B cell (primary cell): Measurements from ENCODE around the gene PPP1R2B. TPM values are rescaled to one million over a fixed set of nuclear protein-coding genes. Genes with fewer than 3 reads are reported as not detected.

ENCODE experiments used
- ATAC-seq: fragments of 200-7000 bp; cut with Tn5 transposase; one replicate; pipeline ENCODE4 v1.10.0; 2021; ENCODE audit warnings: low read depth, mild to moderate bottlenecking, moderate number of reproducible peaks, moderate library complexity
- CTCF ChIA-PET: fragments of 350-600 bp; sonication (Branson Sonifier 250); formaldehyde crosslinking; loops from one replicate; lab custom pipeline; 2021; ENCODE audit warnings: antibody characterized with exemption, inconsistent platforms; lab: Charles Lee
- POLR2A ChIA-PET: fragments of 350-600 bp; sonication (Branson Sonifier 250); formaldehyde crosslinking; loops from one replicate; lab custom pipeline; 2021; ENCODE audit warnings: antibody characterized with exemption; lab: Charles Lee
- DNase-seq: peaks from one replicate; pipeline ENCODE4 v3.0.0; 2013
- H2AFZ ChIP-seq: 2 replicates; pipeline ENCODE4 v1.6.1; 2012; ENCODE audit warnings: mild to moderate bottlenecking, low read depth, low read length; ENCODE audit not compliant: insufficient read depth, poor library complexity, severe bottlenecking
- H3K27ac ChIP-seq, 2 donors: 1 replicate in 1 of 2; 2 replicates in 1 of 2; pipeline ENCODE4 v1.5.1; 2012 to 2013; ENCODE audit warnings: low read length in 2 of 2, mild to moderate bottlenecking in 2 of 2, moderate library complexity in 1 of 2
- H3K27me3 ChIP-seq, 4 experiments: fragments of 200-600 bp in 1 of 4; sonication (generic) in 1 of 4; replicated peaks in 1 of 4; 1 replicate in 2 of 4; 2 replicates in 2 of 4; pipeline versions ENCODE4 v1.6.1 to v1.7.0; 2013 to 2016; ENCODE audit warnings: low read length in 3 of 4, mild to moderate bottlenecking in 2 of 4, mixed read lengths in 1 of 4, moderate library complexity in 1 of 4; ENCODE audit not compliant: insufficient read depth in 4 of 4, control insufficient read depth in 3 of 4; ENCODE audit errors: control extremely low read depth in 1 of 4
- H3K36me3 ChIP-seq, 2 experiments: replicated peaks in 1 of 2; 1 replicate in 1 of 2; 2 replicates in 1 of 2; pipeline versions ENCODE4 v1.6.1 to v1.7.1; 2013; ENCODE audit warnings: low read length in 1 of 2; ENCODE audit not compliant: insufficient read depth in 2 of 2, control insufficient read depth in 1 of 2; ENCODE audit errors: control extremely low read depth in 1 of 2, extremely low read depth in 1 of 2
- H3K4me1 ChIP-seq, 2 donors: fragments of 200-600 bp in 1 of 2; sonication (generic) in 1 of 2; 1 replicate in 1 of 2; 2 replicates in 1 of 2; pipeline versions ENCODE4 v1.5.1 to v1.6.1; 2013 to 2017; ENCODE audit warnings: low read length in 2 of 2; ENCODE audit not compliant: control insufficient read depth in 2 of 2, insufficient read depth in 2 of 2
- H3K4me2 ChIP-seq: replicated peaks from 2 replicates; pipeline ENCODE3; 2012; ENCODE audit warnings: mild to moderate bottlenecking, low read depth, low read length; ENCODE audit not compliant: poor library complexity, severe bottlenecking
- H3K4me3 ChIP-seq, 5 experiments: fragments of 200-600 bp in 1 of 5; sonication (generic) in 1 of 5; 1 replicate in 3 of 5; 2 replicates in 2 of 5; pipeline versions ENCODE4 v1.5.1 to v1.7.0; 2011 to 2016; ENCODE audit warnings: low read length in 4 of 5, mild to moderate bottlenecking in 4 of 5, low read depth in 2 of 5, control low read depth in 1 of 5, moderate library complexity in 1 of 5; ENCODE audit not compliant: insufficient read depth in 1 of 5; ENCODE audit errors: control extremely low read depth in 1 of 5, extremely low read depth in 1 of 5
- H3K79me2 ChIP-seq: fragments of 200-600 bp; sonication (generic); one replicate; pipeline ENCODE4 v1.6.0; 2016; ENCODE audit warnings: low read length; ENCODE audit not compliant: control insufficient read depth, insufficient read depth
- H3K9ac ChIP-seq: fragments of 200-600 bp; sonication (generic); 2 replicates; pipeline ENCODE4 v1.6.1; 2017; ENCODE audit warnings: mild to moderate bottlenecking, low read length, moderate library complexity
- H3K9me3 ChIP-seq, 3 donors: one replicate each; pipeline versions ENCODE4 v1.6.1 to v1.7.1; 2013; ENCODE audit warnings: low read length in 2 of 3; ENCODE audit not compliant: control insufficient read depth in 2 of 3, insufficient read depth in 1 of 3; ENCODE audit errors: control extremely low read depth in 1 of 3
- H4K20me1 ChIP-seq: 2 replicates; pipeline ENCODE4 v1.6.0; 2012; ENCODE audit warnings: mild to moderate bottlenecking, low read length; ENCODE audit not compliant: insufficient read depth, control insufficient read depth, poor library complexity, severe bottlenecking
- H3K27ac Mint-ChIP-seq: one replicate; pipeline ENCODE4 v1.8.0; 2021; ENCODE audit warnings: mixed read lengths
- H3K27me3 Mint-ChIP-seq: one replicate; pipeline ENCODE4 v1.8.0; 2021; ENCODE audit warnings: mixed read lengths
- H3K4me1 Mint-ChIP-seq: one replicate; pipeline ENCODE4 v1.8.0; 2021; ENCODE audit warnings: mixed read lengths
- H3K4me3 Mint-ChIP-seq: one replicate; pipeline ENCODE4 v1.8.0; 2021; ENCODE audit warnings: mixed read lengths
- H3K9me3 Mint-ChIP-seq: one replicate; pipeline ENCODE4 v1.8.0; 2022; ENCODE audit warnings: mixed read lengths; ENCODE audit not compliant: insufficient read depth
- CTCF ChIP-seq: fragments of 200-600 bp; IDR thresholded peaks from one replicate; pipeline ENCODE4 v1.8.0; 2022; ENCODE audit warnings: antibody characterized with exemption, mild to moderate bottlenecking
- EZH2 ChIP-seq: IDR thresholded peaks from 2 replicates; pipeline ENCODE4 v1.6.1; 2012; ENCODE audit warnings: borderline replicate concordance, low read depth, mild to moderate bottlenecking, moderate library complexity, low read length; ENCODE audit not compliant: insufficient read depth, poor library complexity, severe bottlenecking
- WGBS: methylation state at CpG from one replicate; pipeline ENCODE4 v1.1.5; 2013; ENCODE audit warnings: missing lambda C conversion rate; ENCODE audit not compliant: insufficient coverage; 5-methylcytosine and 5-hydroxymethylcytosine counted together
- intact Hi-C: fragments of 100-400 bp; cut with micrococcal nuclease; formaldehyde crosslinking; loops from one replicate; pipeline ENCODE4 v1.10.0; 2022
- polyA plus RNA-seq: library from polyadenylated mRNA; depleted of rRNA; stranded (reverse); fragments of >200 nt; gene quantifications from 2 replicates; pipeline ENCODE4 v1.2.3, GENCODE V29; 2012
- total RNA-seq, 2 donors: library from RNA; stranded (reverse); fragments of 120-200 nt in 1 of 2; gene quantifications; 1 replicate in 1 of 2; 2 replicates in 1 of 2; pipeline versions ENCODE4 v1.2.3 to v1.2.4, GENCODE V29; 2013 to 2022

PPP1R2B gene
- total and polyA plus RNA-seq, 2 donors (not counting 1 experiment from before 2014, with no cell fraction given) = 0.15 TPM; not detected in 1

GRCh38 chr5:156802501-156802900, 47.6 kb upstream of the PPP1R2B start:
- Histone ChIP-seq H3K27ac (no peak overlapping the region), H3K4me3 (no peak overlapping the region), H3K36me3 (no peaks in the 10 kb centered on the region), H2AFZ (no peak overlapping the region), H3K9ac (no peak overlapping the region), H3K27me3 (peaks cover 0 to 6% (median 4%) of the 10 kb centered on the region in 4 experiments), H4K20me1 (no peaks in the 10 kb centered on the region), H3K79me2 (no peaks in the 10 kb centered on the region), H3K4me1 (no peaks in the 10 kb centered on the region), H3K4me2 (no peak overlapping the region), H3K9me3 (peaks cover 0 to 5% (median 0%) of the 10 kb centered on the region in 3 donors)
- H3K4me1 Mint-ChIP-seq = no peaks in the 10 kb centered on the region
- ATAC-seq (no peak), DNase-seq (no peak)
- no peak overlapping the region for H3K4me3 Mint-ChIP-seq
- H3K27me3 Mint-ChIP-seq = peaks cover 31% of the 10 kb centered on the region
- ChIA-PET CTCF (no interaction called here), POLR2A (no interaction called here)
- no peaks in the 10 kb centered on the region for H3K9me3 Mint-ChIP-seq
- WGBS = no CpG with 5 or more reads among the region's 5 CpGs
- H3K27ac Mint-ChIP-seq = no peak overlapping the region
- intact Hi-C loops = no loop called here
- TF ChIP-seq CTCF (no peak), EZH2 (no peak)

- peaks cover 0 to 5% (median 0%) of the 10 kb centered on the region in 3 donors for H3K9me3 ChIP-seq
- H3K4me3 ChIP-seq = no peak overlapping the region
- ChIA-PET POLR2A (no interaction called here), CTCF (no interaction called here)
- no peaks in the 10 kb centered on the region for H3K4me1 Mint-ChIP-seq
- H3K4me1 ChIP-seq = no peaks in the 10 kb centered on the region
- ATAC-seq = no peak
- TF ChIP-seq EZH2 (no peak), CTCF (no peak)
- no peak overlapping the region for H3K27ac Mint-ChIP-seq
- 67% methylated on average over 1 of the region's 2 CpGs for WGBS
- H3K9me3 Mint-ChIP-seq = no peaks in the 10 kb centered on the region
- no peaks in the 10 kb centered on the region for H3K79me2 ChIP-seq
- no peak overlapping the region for H3K4me3 Mint-ChIP-seq
- no peaks in the 10 kb centered on the region for H3K36me3 ChIP-seq
- DNase-seq = no peak
- intact Hi-C loops = no loop called here
- no peak overlapping the region for H3K4me2 ChIP-seq
- H2AFZ ChIP-seq = no peak overlapping the region
- H3K27ac ChIP-seq = no peak overlapping the region
- peaks cover 0 to 6% (median 4%) of the 10 kb centered on the region in 4 experiments for H3K27me3 ChIP-seq
- H3K9ac ChIP-seq = no peak overlapping the region
- H4K20me1 ChIP-seq = no peaks in the 10 kb centered on the region
- peaks cover 33% of the 10 kb centered on the region for H3K27me3 Mint-ChIP-seq
Measured at GRCh38 chr5:156803404-156803803, 46.7 kb upstream of the PPP1R2B start.
